Frontal cortex (tissue), 4 donors: Measurements from ENCODE around the gene KDM4F. TPM values are rescaled to one million over a fixed set of nuclear protein-coding genes. Genes with fewer than 3 reads are reported as not detected.
"Not testable (repeated sequence)": the region's sequence is repeated elsewhere in the genome, so short reads cannot be mapped to it uniquely, and the experiment has no call there.

ENCODE experiments used
- DNase-seq, 2 donors: peaks; one replicate each; pipeline ENCODE4 v3.0.0; 2012; ENCODE audit warnings: low spot score in 2 of 2
- FAIRE-seq: peaks from 2 replicates; lab custom pipeline; 2012; peaks lifted over from hg19 to GRCh38; lab: Jason Lieb, UNC
- total RNA-seq: library from RNA; depleted of rRNA; stranded (reverse); fragments of >200 nt; gene quantifications from one replicate; pipeline ENCODE4 v1.2.3, GENCODE V29; 2014
- donor health status: control.
- donor health status: control.
- donor health status: control.

The KDM4F gene
- not detected for total RNA-seq

GRCh38 chr11:95049122-95049521 lies at the start of gene KDM4F:
Gene KDM4F, plus strand, starts transcription at chr11:95049422.
- DNase-seq, FAIRE-seq: not testable (repeated sequence)

GRCh38 chr11:95003716-95004115 lies 45.5 kb upstream of the KDM4F start:
- DNase-seq (no peak), FAIRE-seq (no peak)

GRCh38 chr11:95005642-95006041 lies 43.6 kb upstream of the KDM4F start:
- FAIRE-seq (no peak), DNase-seq (no peak)

- DNase-seq (no peak), FAIRE-seq (no peak)
Measured at GRCh38 chr11:95011376-95011775, 37.8 kb upstream of the KDM4F start.

- no peak for DNase-seq
- no peak for FAIRE-seq
Measured at GRCh38 chr11:95014184-95014821, 34.9 kb upstream of the KDM4F start.

GRCh38 chr11:95016139-95016538 lies 33.1 kb upstream of the KDM4F start:
- no peak for DNase-seq
- no peak for FAIRE-seq

GRCh38 chr11:95021468-95021867 lies 27.8 kb upstream of the KDM4F start:
- DNase-seq, FAIRE-seq: not testable (repeated sequence)

- FAIRE-seq (no peak), DNase-seq (no peak)
Measured at GRCh38 chr11:95024958-95025357, 24.3 kb upstream of the KDM4F start, which contains the start of gene KDM4E. Gene KDM4E, plus strand, starts transcription at chr11:95025258. Its CDS starts 300 bp downstream, at chr11:95025558.

GRCh38 chr11:95025594-95025993 lies 23.6 kb upstream of the KDM4F start:
- FAIRE-seq: not testable (repeated sequence)

GRCh38 chr11:95028357-95028756 lies 20.9 kb upstream of the KDM4F start:
- FAIRE-seq (no peak), DNase-seq (no peak)

More at GRCh38 chr11:95025594-95025993, 23.6 kb upstream of the KDM4F start:
- not testable (repeated sequence) for DNase-seq

GRCh38 chr11:95033051-95033450 lies 16.2 kb upstream of the KDM4F start:
- FAIRE-seq (no peak), DNase-seq (no peak)

GRCh38 chr11:95035316-95035715 lies 13.9 kb upstream of the KDM4F start:
- DNase-seq (no peak), FAIRE-seq (no peak)

- not testable (repeated sequence) for FAIRE-seq, DNase-seq
Measured at GRCh38 chr11:95037356-95038035, 11.7 kb upstream of the KDM4F start.

GRCh38 chr11:95042239-95042638 lies 7.0 kb upstream of the KDM4F start:
- DNase-seq (no peak), FAIRE-seq (no peak)

- no peak for FAIRE-seq
- DNase-seq: no peak
Measured at GRCh38 chr11:95042906-95043305, 6.3 kb upstream of the KDM4F start.

GRCh38 chr11:95044010-95044409 lies 5.2 kb upstream of the KDM4F start:
- DNase-seq (no peak), FAIRE-seq (no peak)

GRCh38 chr11:95045812-95046211 lies 3.4 kb upstream of the KDM4F start:
- no peak for DNase-seq
- FAIRE-seq: no peak

- DNase-seq (no peak), FAIRE-seq (no peak)
Measured at GRCh38 chr11:95050595-95051202, 1.5 kb downstream of the KDM4F start.

- DNase-seq: no peak
Measured at GRCh38 chr11:95054356-95054755, 5.1 kb downstream of the KDM4F start.

GRCh38 chr11:95055283-95055897 lies 6.2 kb downstream of the KDM4F start:
- FAIRE-seq (no peak), DNase-seq (no peak)

More at GRCh38 chr11:95054356-95054755, 5.1 kb downstream of the KDM4F start:
- FAIRE-seq: no peak

GRCh38 chr11:95057959-95058358 lies 8.7 kb downstream of the KDM4F start:
- FAIRE-seq (no peak), DNase-seq (no peak)
